AG09319 (cell line): Measurements from ENCODE around the gene SP4.
"Not testable (repeated sequence)": the region's sequence is repeated elsewhere in the genome, so short reads cannot be mapped to it uniquely, and the experiment has no call there.

Experiments used
- DNase-seq: peaks from one replicate; pipeline ENCODE4 v3.0.0-alpha.2; 2010; ENCODE audit warnings: low read depth; ENCODE audit errors: extremely low read depth
- TF ChIP-seq, protein P1 (sequence below): IDR thresholded peaks from 2 replicates; pipeline ENCODE4 v1.5.1; 2011; ENCODE audit warnings: low read depth, mild to moderate bottlenecking, inconsistent platforms, low read length, moderate library complexity

SP4 gene

DNA sequence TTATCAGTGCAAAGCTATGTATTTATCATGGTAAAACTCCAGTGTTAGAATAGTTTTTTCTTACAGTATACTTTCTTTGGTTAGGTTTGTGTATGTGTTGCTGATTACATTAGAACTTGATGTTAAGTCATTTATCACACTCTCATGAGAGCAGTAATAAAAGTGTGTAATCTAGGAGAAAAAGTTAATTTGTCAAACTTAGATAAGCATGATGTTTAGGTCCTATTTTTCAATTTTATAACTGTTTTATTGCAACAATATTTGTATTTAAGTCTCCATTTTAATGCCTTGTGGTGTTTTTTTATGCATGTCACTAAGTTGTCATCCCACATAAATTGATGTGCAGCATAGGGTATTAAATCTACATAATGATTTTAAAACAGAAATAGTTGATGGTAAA lies 86.2 kb downstream of the SP4 start:
- no peak for DNase-seq

GRCh38 chr7:21524680-21525079 lies 96.8 kb downstream of the SP4 start:
- TF ChIP-seq, protein P1, sequence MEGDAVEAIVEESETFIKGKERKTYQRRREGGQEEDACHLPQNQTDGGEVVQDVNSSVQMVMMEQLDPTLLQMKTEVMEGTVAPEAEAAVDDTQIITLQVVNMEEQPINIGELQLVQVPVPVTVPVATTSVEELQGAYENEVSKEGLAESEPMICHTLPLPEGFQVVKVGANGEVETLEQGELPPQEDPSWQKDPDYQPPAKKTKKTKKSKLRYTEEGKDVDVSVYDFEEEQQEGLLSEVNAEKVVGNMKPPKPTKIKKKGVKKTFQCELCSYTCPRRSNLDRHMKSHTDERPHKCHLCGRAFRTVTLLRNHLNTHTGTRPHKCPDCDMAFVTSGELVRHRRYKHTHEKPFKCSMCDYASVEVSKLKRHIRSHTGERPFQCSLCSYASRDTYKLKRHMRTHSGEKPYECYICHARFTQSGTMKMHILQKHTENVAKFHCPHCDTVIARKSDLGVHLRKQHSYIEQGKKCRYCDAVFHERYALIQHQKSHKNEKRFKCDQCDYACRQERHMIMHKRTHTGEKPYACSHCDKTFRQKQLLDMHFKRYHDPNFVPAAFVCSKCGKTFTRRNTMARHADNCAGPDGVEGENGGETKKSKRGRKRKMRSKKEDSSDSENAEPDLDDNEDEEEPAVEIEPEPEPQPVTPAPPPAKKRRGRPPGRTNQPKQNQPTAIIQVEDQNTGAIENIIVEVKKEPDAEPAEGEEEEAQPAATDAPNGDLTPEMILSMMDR, result no peak
- no peak for DNase-seq

More for the DNA sequence above, 86.2 kb downstream of the SP4 start:
- TF ChIP-seq, protein P1, result no peak

GRCh38 chr7:21526007-21526406 lies 98.1 kb downstream of the SP4 start:
- no peak for DNase-seq
- TF ChIP-seq, protein P1, result peak; percentile 25

GRCh38 chr7:21526448-21526847 lies 98.6 kb downstream of the SP4 start:
- DNase-seq, result no peak
- TF ChIP-seq, protein P1, result no peak

DNA sequence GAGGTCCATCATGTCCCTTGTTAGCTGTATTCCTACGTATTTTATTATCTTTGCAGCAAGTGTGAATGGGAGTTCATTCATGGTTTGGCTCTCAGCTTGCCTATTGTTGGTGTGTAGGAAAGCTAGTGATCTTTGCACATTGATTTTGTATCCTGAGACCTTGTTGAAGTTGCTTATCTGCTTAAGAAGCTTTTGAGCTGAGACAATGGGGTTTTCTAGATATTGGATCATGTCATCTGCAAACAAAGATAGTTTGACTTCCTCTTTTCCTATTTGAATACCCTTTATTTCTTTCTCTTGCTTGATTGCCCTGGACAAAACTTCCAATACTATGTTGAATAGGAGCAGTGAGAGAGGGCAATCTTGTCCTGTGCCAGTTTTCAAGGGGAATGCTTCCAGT lies 104.6 kb downstream of the SP4 start:
- not testable (repeated sequence) for DNase-seq

- not testable (repeated sequence) for DNase-seq
Observed at GRCh38 chr7:21533646-21534045, 105.8 kb downstream of the SP4 start.

GRCh38 chr7:21536445-21537118 lies 108.7 kb downstream of the SP4 start:
- DNase-seq, result not testable (repeated sequence)

- no peak for DNase-seq
- TF ChIP-seq, protein P1, result no peak
Observed at GRCh38 chr7:21538936-21539495, 111.1 kb downstream of the SP4 start.

- TF ChIP-seq, protein P1, result no peak
- DNase-seq, result no peak
Observed at GRCh38 chr7:21542891-21543527, 115.1 kb downstream of the SP4 start, which contains the start of gene DNAH11. DNAH11 (plus strand) TSS chr7:21543039; CDS start chr7:21543246, 207 bp downstream.
